Adrenal gland (tissue), 12 donors: ENCODE results near the gene MYH9. TPM values are rescaled to one million over a fixed set of nuclear protein-coding genes. Genes with fewer than 3 reads are reported as not detected.

Experiments used
- DNase-seq, 7 donors: peaks; one replicate each; pipeline ENCODE4 v3.0.0-alpha.2; 2019 to 2020
- H3K27ac ChIP-seq, 5 donors: fragments of 200-600 bp; sonication (generic) in 4 of 5; 1 replicate in 3 of 5; 2 replicates in 2 of 5; pipeline versions ENCODE4 v1.5.1 to v1.8.0; 2016 to 2020; ENCODE audit warnings: mild to moderate bottlenecking in 1 of 5
- H3K27me3 ChIP-seq: fragments of 200-600 bp; 2 replicates; pipeline ENCODE4 v1.8.0; 2021
- H3K36me3 ChIP-seq, 2 donors: fragments of 200-600 bp; replicated peaks in 1 of 2; 1 replicate in 1 of 2; 2 replicates in 1 of 2; pipeline versions ENCODE4 v1.5.1 to v1.8.0; 2018 to 2022
- H3K4me1 ChIP-seq, 2 donors: fragments of 200-600 bp; replicated peaks in 1 of 2; 1 replicate in 1 of 2; 2 replicates in 1 of 2; pipeline versions ENCODE4 v1.5.1 to v1.8.0; 2018 to 2021
- H3K4me3 ChIP-seq, 4 donors: fragments of 200-600 bp; sonication (generic) in 3 of 4; one replicate each; pipeline ENCODE4 v1.5.1; 2016 to 2018
- H3K9me3 ChIP-seq, 3 donors: fragments of 200-600 bp; sonication (generic) in 1 of 3; replicated peaks in 1 of 3; 1 replicate in 2 of 3; 2 replicates in 1 of 3; pipeline versions ENCODE4 v1.5.1 to v1.8.0; 2016 to 2021
- POLR2A ChIP-seq, 2 donors: fragments of 450-650 bp; IDR thresholded peaks; one replicate each; pipeline ENCODE4 v1.6.1; 2017; ENCODE audit warnings: antibody characterized with exemption in 2 of 2, mild to moderate bottlenecking in 2 of 2, moderate library complexity in 1 of 2
- WGBS, 4 donors: extraction: QIAGEN DNeasy Blood & Tissue Kit in 2 of 4; methylation state at CpG; one replicate each; pipeline versions ENCODE4 v1.1.5 to v1.1.7; 2013 to 2017; 5-methylcytosine and 5-hydroxymethylcytosine counted together
- intact Hi-C, 2 donors: fragments of 100-400 bp; cut with DNase I; formaldehyde crosslinking; loops; one replicate each; pipeline versions ENCODE4 v1.14.1 to v1.15.0; 2022 to 2023
- polyA plus RNA-seq, 3 donors: library from polyadenylated mRNA; stranded (reverse); fragments of 200-250 nt in 2 of 3; fragments of 350-450 nt in 1 of 3; fragmentation: Illumina TruSeq in 1 of 3; extraction: RNeasy Lipid Tissue Mini Kit (QIAGEN cat#74804) in 1 of 3; gene quantifications; one replicate each; pipeline ENCODE4 v1.2.3, GENCODE V29; 2013 to 2014
- total RNA-seq, 9 donors: library from RNA; depleted of rRNA in 4 of 9; stranded (reverse); fragments of >200 nt in 4 of 9; fragments of 120-200 nt in 1 of 9; fragmentation: NEBNext Ultra II Directional in 1 of 9; extraction: Animal tissue kit (Norgen Biotek cat#: 25700) in 1 of 9; gene quantifications; one replicate each; pipeline versions ENCODE4 v1.1.0 to v1.2.4, GENCODE V29; 2013 to 2023
- TF ChIP-seq, protein P1 (sequence below), 6 experiments: fragments of 450-650 bp in 4 of 6; fragments of 200-600 bp in 2 of 6; sonication (generic) in 1 of 6; IDR thresholded peaks; 1 replicate in 5 of 6; 2 replicates in 1 of 6; pipeline versions ENCODE4 v1.5.1 to v1.8.0; 2016 to 2021; ENCODE audit warnings: antibody characterized with exemption in 6 of 6, mild to moderate bottlenecking in 2 of 6, moderate library complexity in 1 of 6
- donor health status: healthy with polysubstance abuse.
- donor health status: Bipolar disorder and iron deficiency.
- donor health status: DM: yes; HTN: yes; CAD: no.
- donor health status: DM: no; HTN: no; CAD: no.
- donor health status: DM: no; HTN: no; CAD: no.
- donor health status: DM: yes; HTN: yes; CAD: no.

Gene MYH9
- total and polyA plus RNA-seq, 12 donors, result 96.2 to 427 (median 319) TPM

- Histone ChIP-seq H3K4me1 (peaks cover 64 to 100% of the 10 kb centered on the region in 2 donors), H3K9me3 (no peaks in the 10 kb centered on the region), H3K27me3 (no peaks in the 10 kb centered on the region), H3K4me3 (peak overlapping the region in 1 of 4 donors; percentile 23), H3K36me3 (no peaks in the 10 kb centered on the region), H3K27ac (peak overlapping the region in 3 of 5 donors; percentile 69 to 86 (median 79))
- TF ChIP-seq, protein P1, sequence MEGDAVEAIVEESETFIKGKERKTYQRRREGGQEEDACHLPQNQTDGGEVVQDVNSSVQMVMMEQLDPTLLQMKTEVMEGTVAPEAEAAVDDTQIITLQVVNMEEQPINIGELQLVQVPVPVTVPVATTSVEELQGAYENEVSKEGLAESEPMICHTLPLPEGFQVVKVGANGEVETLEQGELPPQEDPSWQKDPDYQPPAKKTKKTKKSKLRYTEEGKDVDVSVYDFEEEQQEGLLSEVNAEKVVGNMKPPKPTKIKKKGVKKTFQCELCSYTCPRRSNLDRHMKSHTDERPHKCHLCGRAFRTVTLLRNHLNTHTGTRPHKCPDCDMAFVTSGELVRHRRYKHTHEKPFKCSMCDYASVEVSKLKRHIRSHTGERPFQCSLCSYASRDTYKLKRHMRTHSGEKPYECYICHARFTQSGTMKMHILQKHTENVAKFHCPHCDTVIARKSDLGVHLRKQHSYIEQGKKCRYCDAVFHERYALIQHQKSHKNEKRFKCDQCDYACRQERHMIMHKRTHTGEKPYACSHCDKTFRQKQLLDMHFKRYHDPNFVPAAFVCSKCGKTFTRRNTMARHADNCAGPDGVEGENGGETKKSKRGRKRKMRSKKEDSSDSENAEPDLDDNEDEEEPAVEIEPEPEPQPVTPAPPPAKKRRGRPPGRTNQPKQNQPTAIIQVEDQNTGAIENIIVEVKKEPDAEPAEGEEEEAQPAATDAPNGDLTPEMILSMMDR (IDR thresholded peaks at IDR 0.05), result no peak
- TF ChIP-seq POLR2A (IDR thresholded peaks at IDR 0.05), result no peak
- WGBS, 4 donors, result 11 to 23% (median 16%) methylated on average over 3 to 7 of the region's 7 CpGs
- DNase-seq, result peak in 5 of 7 donors; percentile 57 to 79 (median 67)
- intact Hi-C loops, result no loop called here
These were observed 20.3 kb downstream of the MYH9 start for GRCh38 chr22:36367479-36367878.

DNA sequence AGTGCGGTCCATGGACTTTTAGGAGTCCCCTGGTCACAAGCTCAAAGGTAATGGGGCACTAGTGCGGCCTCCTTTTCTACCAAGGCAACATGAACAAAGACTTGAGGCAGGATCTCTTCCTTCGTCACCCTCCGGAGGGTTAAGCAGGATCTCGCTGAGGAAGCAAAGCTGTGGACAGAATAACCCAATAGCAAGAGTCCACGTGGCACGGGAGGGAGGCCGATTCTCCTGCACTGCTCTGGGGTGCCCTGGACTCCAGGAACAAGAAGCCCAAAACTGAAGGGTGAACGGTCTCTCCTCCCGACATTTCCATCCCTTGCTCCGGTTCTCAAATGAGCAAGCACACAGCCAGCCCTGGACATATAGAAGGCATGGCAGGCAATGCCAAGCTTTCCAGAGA is 20.7 kb downstream of the MYH9 start:
- H3K4me3 ChIP-seq, result peak overlapping the region in 1 of 4 donors; percentile 23
- WGBS, 4 donors, result 53 to 69% (median 62%) methylated on average over 10 to 11 of the region's 11 CpGs
- intact Hi-C loops, result no loop called here
- no peaks in the 10 kb centered on the region for H3K9me3 ChIP-seq
- no peaks in the 10 kb centered on the region for H3K27me3 ChIP-seq
- H3K27ac ChIP-seq, result peak overlapping the region in 3 of 5 donors; percentile 69 to 86 (median 79)
- no peaks in the 10 kb centered on the region for H3K36me3 ChIP-seq
- DNase-seq, result no peak
- peaks cover 69 to 98% of the 10 kb centered on the region in 2 donors for H3K4me1 ChIP-seq
- TF ChIP-seq, protein P1 (IDR thresholded peaks at IDR 0.05), result no peak
- no peak for TF ChIP-seq POLR2A (IDR thresholded peaks at IDR 0.05)

DNA sequence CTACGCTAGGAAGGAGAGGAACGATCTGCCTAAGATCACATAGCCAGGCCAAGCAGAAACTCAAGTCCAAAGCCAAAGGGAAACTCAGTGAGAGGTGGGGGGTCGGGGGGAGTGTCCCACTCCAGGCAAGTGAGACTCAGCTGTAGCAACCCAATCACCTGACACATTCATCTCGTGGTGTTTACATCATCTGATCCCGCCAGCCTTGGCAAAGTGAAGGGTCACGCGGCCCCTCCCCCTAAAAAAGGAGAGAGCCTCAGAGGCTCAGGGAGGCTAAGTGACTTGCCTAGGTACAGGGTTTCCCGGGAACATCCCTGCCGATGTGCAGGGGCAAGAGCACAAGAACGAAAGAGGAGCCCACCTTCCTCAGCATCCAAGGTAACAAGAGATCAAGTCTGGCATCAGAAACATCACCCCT is 21.5 kb downstream of the MYH9 start:
- 51 to 65% (median 59%) methylated on average over 6 to 10 of the region's 10 CpGs for WGBS, 4 donors
- Histone ChIP-seq H3K4me1 (peaks cover 72 to 98% of the 10 kb centered on the region in 2 donors), H3K27ac (peak overlapping the region in 4 of 5 donors; percentile 2 to 86 (median 58)), H3K9me3 (no peaks in the 10 kb centered on the region), H3K4me3 (no peak overlapping the region), H3K27me3 (no peaks in the 10 kb centered on the region), H3K36me3 (no peaks in the 10 kb centered on the region)
- TF ChIP-seq, protein P1 (IDR thresholded peaks at IDR 0.05), result no peak
- no peak for TF ChIP-seq POLR2A (IDR thresholded peaks at IDR 0.05)
- intact Hi-C loops, result no loop called here
- peak in 1 of 7 donors; percentile 46 for DNase-seq

- Histone ChIP-seq H3K27me3 (no peaks in the 10 kb centered on the region), H3K27ac (peak overlapping the region in 4 of 5 donors; percentile 48 to 86 (median 70)), H3K36me3 (no peaks in the 10 kb centered on the region), H3K4me3 (no peak overlapping the region), H3K9me3 (no peaks in the 10 kb centered on the region), H3K4me1 (peaks cover 62 to 93% of the 10 kb centered on the region in 2 donors)
- intact Hi-C loops, result no loop called here
- DNase-seq, result peak; percentile 78 to 91 (median 88)
- TF ChIP-seq POLR2A (IDR thresholded peaks at IDR 0.05), result peak in 1 of 2 donors; percentile 16
- TF ChIP-seq, protein P1 (IDR thresholded peaks at IDR 0.05), result no peak
- 17 to 31% (median 20%) methylated on average over 3 to 9 of the region's 9 CpGs for WGBS, 4 donors
These were observed 22.8 kb downstream of the MYH9 start for GRCh38 chr22:36365020-36365411.
